ENCODE data around the gene C11orf42. TPM values are rescaled to one million over a fixed set of nuclear protein-coding genes. Genes with fewer than 3 reads are reported as not detected.

The C11orf42 gene
- total RNA-seq, 1 experiment from 2014 or later = not detected

DNA sequence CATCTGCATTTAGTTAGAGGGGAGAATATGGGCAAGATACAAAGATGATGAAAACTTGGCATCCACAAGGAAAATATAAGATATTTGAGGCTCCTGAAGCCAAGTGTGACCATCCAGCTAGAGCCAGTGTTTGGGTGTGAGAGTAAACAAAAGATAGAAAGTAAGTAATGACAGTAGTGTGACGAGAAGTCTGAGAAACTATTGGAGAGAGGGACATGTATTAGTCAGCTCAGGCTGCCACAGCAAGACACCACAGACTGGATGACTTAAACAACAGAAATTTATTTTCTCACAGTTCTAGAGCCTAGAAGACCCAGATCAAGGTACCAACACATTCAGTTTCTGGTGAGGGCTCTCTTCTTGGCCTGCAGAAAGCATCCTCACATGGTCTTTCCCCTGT, 47.8 kb downstream of the C11orf42 start:
- no peak for DNase-seq
- Histone ChIP-seq H3K4me1 (peaks cover 10% of the 10 kb centered on the region), H3K27me3 (replicated peaks; ENCODE audit: control insufficient read depth, insufficient read depth, low read length) (peaks cover 1% of the 10 kb centered on the region; the same call in 1 of the 2 replicates), H3K36me3 (ENCODE audit: control insufficient read depth, insufficient read depth, low read length) (no peaks in the 10 kb centered on the region), H3K4me3 (ENCODE audit: low read depth, low read length) (no peak overlapping the region), H3K9me3 (no peaks in the 10 kb centered on the region)
- TF ChIP-seq CTCF (IDR thresholded peaks at IDR 0.05; ENCODE audit: insufficient read depth in 1 of 2, low read depth in 1 of 2, low read length in 1 of 2, severe bottlenecking in 1 of 2, unreplicated experiment in 1 of 2) = no peak
- BruUV-seq (replicated peaks) = no TSS peak
- no peak overlapping the region for H3K4me3 Mint-ChIP-seq (ENCODE audit: unreplicated experiment)
- peaks cover 11% of the 10 kb centered on the region for H3K4me1 Mint-ChIP-seq (ENCODE audit: low read depth, unreplicated experiment)
- H3K27ac Mint-ChIP-seq (ENCODE audit: unreplicated experiment) = no peak overlapping the region
- H3K9me3 Mint-ChIP-seq (ENCODE audit: unreplicated experiment) = no peaks in the 10 kb centered on the region
- POLR2A ChIA-PET = no interaction called here
- no peaks in the 10 kb centered on the region for H3K27me3 Mint-ChIP-seq (ENCODE audit: insufficient read depth, unreplicated experiment)
- CTCF ChIA-PET = interaction anchor here (0.7 kb wide), 1 partner anchor 110 kb away, joined by 3 read pairs; no protein-coding TSS in a partner anchor
- no peaks in the 10 kb centered on the region for H3K36me3 Mint-ChIP-seq (ENCODE audit: insufficient read depth, unreplicated experiment)
- intact Hi-C loops (cut with micrococcal nuclease; ENCODE audit: unreplicated experiment) = no loop called here

DNA sequence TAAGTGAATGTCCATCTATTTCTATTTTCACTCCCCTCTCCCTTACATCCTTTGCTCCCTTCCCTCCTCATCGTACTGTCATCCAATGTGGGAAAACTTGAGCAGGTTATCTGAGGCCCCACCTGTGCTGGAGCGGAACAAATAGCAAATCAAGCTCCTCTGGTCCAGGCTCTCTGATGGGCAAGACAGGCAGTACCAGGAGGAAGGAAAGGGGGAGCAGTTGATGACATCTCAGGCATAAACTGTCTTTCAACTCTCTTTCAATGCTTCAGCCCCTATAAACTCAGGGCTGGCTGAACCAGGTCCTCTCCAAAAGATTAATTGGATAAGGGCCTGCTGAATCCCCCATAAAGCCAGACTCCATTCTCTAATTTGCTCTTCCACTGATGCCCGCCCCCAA, 52.8 kb downstream of the C11orf42 start:
- no peak overlapping the region for H3K4me3 ChIP-seq (ENCODE audit: low read depth, low read length)
- no peak for TF ChIP-seq CTCF (IDR thresholded peaks at IDR 0.05; ENCODE audit: insufficient read depth in 1 of 2, low read depth in 1 of 2, low read length in 1 of 2, severe bottlenecking in 1 of 2, unreplicated experiment in 1 of 2)
- Mint-ChIP-seq H3K4me1 (ENCODE audit: low read depth, unreplicated experiment) (no peaks in the 10 kb centered on the region), H3K36me3 (ENCODE audit: insufficient read depth, unreplicated experiment) (no peaks in the 10 kb centered on the region), H3K9me3 (ENCODE audit: unreplicated experiment) (no peaks in the 10 kb centered on the region), H3K27ac (ENCODE audit: unreplicated experiment) (no peak overlapping the region), H3K4me3 (ENCODE audit: unreplicated experiment) (no peak overlapping the region), H3K27me3 (ENCODE audit: insufficient read depth, unreplicated experiment) (no peaks in the 10 kb centered on the region)
- POLR2A ChIA-PET = no interaction called here
- DNase-seq = no peak
- CTCF ChIA-PET = interaction anchor here (1.0 kb wide), 1 partner anchor 30 kb away, joined by 3 read pairs; no protein-coding TSS in a partner anchor
- H3K36me3 ChIP-seq (ENCODE audit: control insufficient read depth, insufficient read depth, low read length) = no peaks in the 10 kb centered on the region
- no peaks in the 10 kb centered on the region for H3K9me3 ChIP-seq
- 0 out of 2 replicates have a peak, but pooled peaks cover 8% of the 10 kb centered on the region for H3K4me1 ChIP-seq
- intact Hi-C loops (cut with micrococcal nuclease; ENCODE audit: unreplicated experiment) = no loop called here
- BruUV-seq (replicated peaks) = no TSS peak
- H3K27me3 ChIP-seq (replicated peaks; ENCODE audit: control insufficient read depth, insufficient read depth, low read length) = peaks cover 8% of the 10 kb centered on the region

GRCh38 chr11:6258571-6259081, 53.3 kb downstream of the C11orf42 start:
- H3K9me3 Mint-ChIP-seq (ENCODE audit: unreplicated experiment) = no peaks in the 10 kb centered on the region
- ChIA-PET POLR2A (no interaction called here), CTCF (interaction anchor here (1.0 to 1.7 kb wide), 3 partner anchors 30 to 104 kb away, joined by 3 to 5 read pairs (median 3); no protein-coding TSS in a partner anchor)
- Histone ChIP-seq H3K4me1 (0 out of 2 replicates have a peak, but pooled peaks cover 8% of the 10 kb centered on the region), H3K9me3 (no peaks in the 10 kb centered on the region), H3K36me3 (ENCODE audit: control insufficient read depth, insufficient read depth, low read length) (no peaks in the 10 kb centered on the region), H3K27me3 (replicated peaks; ENCODE audit: control insufficient read depth, insufficient read depth, low read length) (peaks cover 8% of the 10 kb centered on the region), H3K4me3 (ENCODE audit: low read depth, low read length) (peak overlapping the region; percentile 54)
- no peaks in the 10 kb centered on the region for H3K27me3 Mint-ChIP-seq (ENCODE audit: insufficient read depth, unreplicated experiment)
- no peak for DNase-seq
- peak in 1 of 2 experiments; percentile 20 for TF ChIP-seq CTCF (IDR thresholded peaks at IDR 0.05; ENCODE audit: insufficient read depth in 1 of 2, low read depth in 1 of 2, low read length in 1 of 2, severe bottlenecking in 1 of 2, unreplicated experiment in 1 of 2)
- H3K27ac Mint-ChIP-seq (ENCODE audit: unreplicated experiment) = no peak overlapping the region
- no peaks in the 10 kb centered on the region for H3K36me3 Mint-ChIP-seq (ENCODE audit: insufficient read depth, unreplicated experiment)
- no peak overlapping the region for H3K4me3 Mint-ChIP-seq (ENCODE audit: unreplicated experiment)
- BruUV-seq (replicated peaks) = no TSS peak
- intact Hi-C loops (cut with micrococcal nuclease; ENCODE audit: unreplicated experiment) = no loop called here
- H3K4me1 Mint-ChIP-seq (ENCODE audit: low read depth, unreplicated experiment) = no peaks in the 10 kb centered on the region

All from Caco-2 (cell line).